Smooth muscle cell (in vitro differentiated cells): ENCODE data around the gene ADGRB3. TPM values are rescaled to one million over a fixed set of nuclear protein-coding genes. Genes with fewer than 3 reads are reported as not detected.

ENCODE experiments used
- DNase-seq: peaks from one replicate; lab custom pipeline; 2025; ENCODE audit not compliant: unreplicated experiment; lab: John Stamatoyannopoulos, UW
- H2AFZ ChIP-seq: fragments of 200-600 bp; sonication (generic); 2 replicates; pipeline ENCODE4 v1.6.0; 2016; ENCODE audit warnings: antibody characterized with exemption, low read depth, mild to moderate bottlenecking
- H3F3A ChIP-seq: fragments of 200-600 bp; sonication (generic); 2 replicates; pipeline ENCODE4 v1.6.0; 2017; ENCODE audit warnings: antibody characterized with exemption, low read depth
- H3K27ac ChIP-seq: fragments of 200-600 bp; sonication (generic); 2 replicates; pipeline ENCODE4 v1.5.1; 2016; ENCODE audit warnings: low read depth, mild to moderate bottlenecking
- H3K27me3 ChIP-seq: fragments of 200-600 bp; sonication (generic); 2 replicates; pipeline ENCODE4 v1.6.1; 2016; ENCODE audit warnings: low read depth, mild to moderate bottlenecking
- H3K36me3 ChIP-seq: fragments of 200-600 bp; sonication (generic); 2 replicates; pipeline ENCODE4 v1.5.1; 2016; ENCODE audit warnings: low read depth
- H3K4me1 ChIP-seq: fragments of 200-600 bp; sonication (generic); 2 replicates; pipeline ENCODE4 v1.5.1; 2016; ENCODE audit warnings: low read depth
- H3K4me2 ChIP-seq: fragments of 200-600 bp; sonication (generic); 2 replicates; pipeline ENCODE4 v1.6.0; 2016; ENCODE audit warnings: mild to moderate bottlenecking
- H3K4me3 ChIP-seq: fragments of 200-600 bp; sonication (generic); 2 replicates; pipeline ENCODE4 v1.5.1; 2016; ENCODE audit warnings: mild to moderate bottlenecking
- H3K79me2 ChIP-seq: fragments of 200-600 bp; sonication (generic); 2 replicates; pipeline ENCODE4 v1.6.0; 2016; ENCODE audit warnings: low read depth, mild to moderate bottlenecking
- H3K9ac ChIP-seq: fragments of 200-600 bp; sonication (generic); 2 replicates; pipeline ENCODE4 v1.6.0; 2016; ENCODE audit warnings: low read depth
- H3K9me3 ChIP-seq: fragments of 200-600 bp; sonication (generic); replicated peaks from 2 replicates; pipeline ENCODE4 v1.5.1; 2016; ENCODE audit warnings: low read depth
- H4K20me1 ChIP-seq: fragments of 200-600 bp; sonication (generic); 2 replicates; pipeline ENCODE4 v1.6.0; 2016; ENCODE audit warnings: low read depth
- CTCF ChIP-seq: fragments of 200-600 bp; sonication (generic); IDR thresholded peaks from 2 replicates; pipeline ENCODE4 v1.5.1; 2017; ENCODE audit warnings: borderline replicate concordance, mild to moderate bottlenecking, antibody characterized with exemption; ENCODE audit not compliant: insufficient read depth, poor library complexity, severe bottlenecking
- WGBS: methylation state at CpG from one replicate; pipeline ENCODE4 v1.1.7; 2016; ENCODE audit warnings: low lambda C conversion rate; 5-methylcytosine and 5-hydroxymethylcytosine counted together
- polyA plus RNA-seq: library from polyadenylated mRNA; unstranded; fragments of >200 nt; fragmentation: Nextera tagmentation; extraction: Ambion mirVana; gene quantifications from 2 replicates; pipeline ENCODE4 v1.2.1, GENCODE V29; 2016
- total RNA-seq: library from RNA; depleted of rRNA; stranded (reverse); fragments of >200 nt; gene quantifications from 2 replicates; pipeline ENCODE4 v1.2.3, GENCODE V29; 2014

The ADGRB3 gene
- total and polyA plus RNA-seq, 2 experiments from 2014 or later: 0.34 to 0.63 TPM

GRCh38 chr6:69090132-69090531 lies 455.1 kb downstream of the ADGRB3 start:
- Histone ChIP-seq H3K36me3 (no peaks in the 10 kb centered on the region), H3K27ac (peak overlapping the region; percentile 43), H3K9ac (no peak overlapping the region), H3K9me3 (no peaks in the 10 kb centered on the region), H2AFZ (no peak overlapping the region), H3K27me3 (no peaks in the 10 kb centered on the region), H3K79me2 (no peaks in the 10 kb centered on the region), H4K20me1 (no peaks in the 10 kb centered on the region), H3K4me2 (no peak overlapping the region), H3K4me1 (no peaks in the 10 kb centered on the region), H3F3A (no peaks in the 10 kb centered on the region), H3K4me3 (no peak overlapping the region)
- no peak for TF ChIP-seq CTCF
- WGBS: 83% methylated on average over 1 of the region's 1 CpG
- no peak for DNase-seq

- Histone ChIP-seq H3F3A (no peaks in the 10 kb centered on the region), H3K4me2 (no peak overlapping the region), H3K4me1 (no peaks in the 10 kb centered on the region), H3K27ac (no peak overlapping the region), H2AFZ (no peak overlapping the region), H3K9me3 (no peaks in the 10 kb centered on the region), H3K9ac (no peak overlapping the region), H3K27me3 (no peaks in the 10 kb centered on the region), H3K4me3 (no peak overlapping the region), H3K36me3 (no peaks in the 10 kb centered on the region), H3K79me2 (no peaks in the 10 kb centered on the region), H4K20me1 (no peaks in the 10 kb centered on the region)
- 71% methylated on average over 1 of the region's 1 CpG for WGBS
- no peak for DNase-seq
- TF ChIP-seq CTCF: no peak
These were observed 461.6 kb downstream of the ADGRB3 start for GRCh38 chr6:69096681-69097080.

GRCh38 chr6:69097948-69098347 lies 462.9 kb downstream of the ADGRB3 start:
- Histone ChIP-seq H2AFZ (no peak overlapping the region), H3K4me3 (no peak overlapping the region), H3K36me3 (no peaks in the 10 kb centered on the region), H3F3A (no peaks in the 10 kb centered on the region), H3K4me2 (no peak overlapping the region), H3K9ac (no peak overlapping the region), H3K79me2 (no peaks in the 10 kb centered on the region), H3K9me3 (no peaks in the 10 kb centered on the region), H3K4me1 (no peaks in the 10 kb centered on the region), H3K27ac (no peak overlapping the region), H3K27me3 (no peaks in the 10 kb centered on the region), H4K20me1 (no peaks in the 10 kb centered on the region)
- no peak for DNase-seq
- TF ChIP-seq CTCF: no peak

GRCh38 chr6:69098910-69099309 lies 463.8 kb downstream of the ADGRB3 start:
- Histone ChIP-seq H2AFZ (no peak overlapping the region), H3K9ac (no peak overlapping the region), H3K4me3 (no peak overlapping the region), H3K9me3 (no peaks in the 10 kb centered on the region), H3K4me1 (no peaks in the 10 kb centered on the region), H3K79me2 (no peaks in the 10 kb centered on the region), H3K4me2 (no peak overlapping the region), H4K20me1 (no peaks in the 10 kb centered on the region), H3K36me3 (no peaks in the 10 kb centered on the region), H3K27me3 (no peaks in the 10 kb centered on the region), H3F3A (no peaks in the 10 kb centered on the region), H3K27ac (no peak overlapping the region)
- DNase-seq: no peak
- no peak for TF ChIP-seq CTCF
